Thyroid gland (tissue), 4 donors: Measurements from ENCODE around the gene ZNF296.

Experiments
- POLR2A ChIP-seq, 2 donors: fragments of 450-650 bp; IDR thresholded peaks; one replicate each; pipeline ENCODE4 v1.6.1; 2017; ENCODE audit warnings: antibody characterized with exemption in 2 of 2, mild to moderate bottlenecking in 2 of 2, moderate library complexity in 1 of 2
- TF ChIP-seq, protein P1 (sequence below), 6 experiments: fragments of 200-600 bp in 3 of 6; fragments of 450-650 bp in 3 of 6; sonication (generic) in 3 of 6; IDR thresholded peaks; one replicate each; pipeline ENCODE4 v1.5.1; 2016 to 2019; ENCODE audit warnings: antibody characterized with exemption in 6 of 6, mild to moderate bottlenecking in 2 of 6, inconsistent platforms in 1 of 6, moderate library complexity in 1 of 6

DNA sequence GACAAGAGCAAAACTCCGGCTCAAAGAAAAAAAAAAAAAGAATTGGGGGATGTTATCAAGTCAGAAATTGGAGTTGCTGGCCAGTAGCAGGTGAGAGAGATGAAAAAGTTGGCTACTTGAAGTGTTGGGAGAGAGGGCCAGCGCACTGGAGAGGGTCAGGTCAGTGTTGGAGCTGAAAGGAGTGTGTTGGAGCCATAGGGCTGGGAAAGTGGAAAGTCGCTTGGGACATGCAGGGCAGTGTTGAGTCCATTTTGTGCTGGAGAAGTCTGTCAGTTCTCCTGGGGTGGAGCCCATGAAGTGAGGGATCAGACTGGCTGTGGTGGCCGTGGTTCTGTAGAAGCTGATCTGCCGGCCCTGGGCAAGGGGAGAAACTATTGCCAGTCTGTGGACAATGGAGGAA, 18.4 kb upstream of the ZNF296 start:
- TF ChIP-seq, protein P1, sequence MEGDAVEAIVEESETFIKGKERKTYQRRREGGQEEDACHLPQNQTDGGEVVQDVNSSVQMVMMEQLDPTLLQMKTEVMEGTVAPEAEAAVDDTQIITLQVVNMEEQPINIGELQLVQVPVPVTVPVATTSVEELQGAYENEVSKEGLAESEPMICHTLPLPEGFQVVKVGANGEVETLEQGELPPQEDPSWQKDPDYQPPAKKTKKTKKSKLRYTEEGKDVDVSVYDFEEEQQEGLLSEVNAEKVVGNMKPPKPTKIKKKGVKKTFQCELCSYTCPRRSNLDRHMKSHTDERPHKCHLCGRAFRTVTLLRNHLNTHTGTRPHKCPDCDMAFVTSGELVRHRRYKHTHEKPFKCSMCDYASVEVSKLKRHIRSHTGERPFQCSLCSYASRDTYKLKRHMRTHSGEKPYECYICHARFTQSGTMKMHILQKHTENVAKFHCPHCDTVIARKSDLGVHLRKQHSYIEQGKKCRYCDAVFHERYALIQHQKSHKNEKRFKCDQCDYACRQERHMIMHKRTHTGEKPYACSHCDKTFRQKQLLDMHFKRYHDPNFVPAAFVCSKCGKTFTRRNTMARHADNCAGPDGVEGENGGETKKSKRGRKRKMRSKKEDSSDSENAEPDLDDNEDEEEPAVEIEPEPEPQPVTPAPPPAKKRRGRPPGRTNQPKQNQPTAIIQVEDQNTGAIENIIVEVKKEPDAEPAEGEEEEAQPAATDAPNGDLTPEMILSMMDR (IDR thresholded peaks at IDR 0.05) = no peak
- TF ChIP-seq POLR2A (IDR thresholded peaks at IDR 0.05) = no peak
